Upper lobe of right lung (tissue), 1 donor: ENCODE measurements around the gene COL18A1. TPM values are rescaled to one million over a fixed set of nuclear protein-coding genes. Genes with fewer than 3 reads are reported as not detected.

ENCODE experiments used
- ATAC-seq: fragments of 200-7000 bp; cut with Tn5 transposase; one replicate; pipeline ENCODE4 v1.9.1; 2020; ENCODE audit warnings: mild to moderate bottlenecking, moderate library complexity
- DNase-seq: peaks from one replicate; pipeline ENCODE4 v3.0.0-alpha.2; 2020
- H3K27ac ChIP-seq: fragments of 200-600 bp; one replicate; pipeline ENCODE4 v1.8.0; 2022
- H3K27me3 ChIP-seq: fragments of 200-600 bp; one replicate; pipeline ENCODE4 v1.8.0; 2022; ENCODE audit warnings: mild to moderate bottlenecking
- H3K36me3 ChIP-seq: fragments of 200-600 bp; one replicate; pipeline ENCODE4 v1.8.0; 2022
- H3K4me1 ChIP-seq: fragments of 200-600 bp; one replicate; pipeline ENCODE4 v1.8.0; 2022
- H3K4me3 ChIP-seq: fragments of 200-600 bp; one replicate; pipeline ENCODE4 v1.8.0; 2022; ENCODE audit warnings: mild to moderate bottlenecking
- H3K9me3 ChIP-seq: fragments of 200-600 bp; one replicate; pipeline ENCODE4 v1.8.0; 2022
- CTCF ChIP-seq: fragments of 200-600 bp; IDR thresholded peaks from one replicate; pipeline ENCODE4 v1.8.0; 2022; ENCODE audit warnings: antibody characterized with exemption
- intact Hi-C: fragments of 100-400 bp; cut with DNase I; formaldehyde crosslinking; loops from one replicate; pipeline ENCODE4 v1.11.0; 2022
- total RNA-seq: library from RNA; stranded (reverse); fragmentation: NEBNext Ultra II Directional; extraction: Animal tissue kit (Norgen Biotek cat#: 25700); gene quantifications from one replicate; pipeline ENCODE4 v1.2.1, GENCODE V29; 2021
- donor health status: DM: no; HTN: yes; CAD: no; lungs with severe emphysema.

Gene COL18A1
- total RNA-seq, 1 donor from 2014 or later: 60.4 TPM

- DNase-seq (peak; percentile 5), ATAC-seq (no peak)
- Histone ChIP-seq H3K4me3 (no peak overlapping the region), H3K36me3 (peaks cover 6% of the 10 kb centered on the region), H3K9me3 (peaks cover 18% of the 10 kb centered on the region), H3K27me3 (no peaks in the 10 kb centered on the region), H3K27ac (no peak overlapping the region), H3K4me1 (no peaks in the 10 kb centered on the region)
- no peak for TF ChIP-seq CTCF
- intact Hi-C loops: no loop called here
These were observed 117.4 kb downstream of the COL18A1 start for GRCh38 chr21:45522381-45522780.

GRCh38 chr21:45522986-45523385 lies 118.0 kb downstream of the COL18A1 start:
- no peak for ATAC-seq
- H3K27ac ChIP-seq: no peak overlapping the region

GRCh38 chr21:45523411-45524101 lies 118.6 kb downstream of the COL18A1 start:
- Histone ChIP-seq H3K4me3 (no peak overlapping the region), H3K4me1 (no peaks in the 10 kb centered on the region), H3K27me3 (no peaks in the 10 kb centered on the region), H3K9me3 (peaks cover 18% of the 10 kb centered on the region), H3K27ac (no peak overlapping the region), H3K36me3 (peaks cover 6% of the 10 kb centered on the region)
- no peak for ATAC-seq
- intact Hi-C loops: no loop called here
- peak; percentile 60 for DNase-seq
- TF ChIP-seq CTCF: no peak

More at GRCh38 chr21:45522986-45523385, 118.0 kb downstream of the COL18A1 start:
- no peaks in the 10 kb centered on the region for H3K4me1 ChIP-seq
- H3K27me3 ChIP-seq: no peaks in the 10 kb centered on the region
- no peak for TF ChIP-seq CTCF
- no peak overlapping the region for H3K4me3 ChIP-seq
- H3K36me3 ChIP-seq: peaks cover 6% of the 10 kb centered on the region
- H3K9me3 ChIP-seq: peaks cover 18% of the 10 kb centered on the region
- intact Hi-C loops: no loop called here
- DNase-seq: peak; percentile 44

- Histone ChIP-seq H3K27ac (no peak overlapping the region), H3K4me3 (no peak overlapping the region), H3K4me1 (no peaks in the 10 kb centered on the region), H3K9me3 (peaks cover 11% of the 10 kb centered on the region), H3K36me3 (peaks cover 6% of the 10 kb centered on the region), H3K27me3 (no peaks in the 10 kb centered on the region)
- intact Hi-C loops: no loop called here
- no peak for TF ChIP-seq CTCF
- no peak for ATAC-seq
- DNase-seq: no peak
These were observed 119.8 kb downstream of the COL18A1 start for GRCh38 chr21:45524756-45525152.

GRCh38 chr21:45525153-45525909 lies 120.4 kb downstream of the COL18A1 start:
- DNase-seq (peak; percentile 70), ATAC-seq (peak; percentile 8)
- Histone ChIP-seq H3K27ac (no peak overlapping the region), H3K9me3 (peaks cover 11% of the 10 kb centered on the region), H3K4me1 (no peaks in the 10 kb centered on the region), H3K27me3 (no peaks in the 10 kb centered on the region), H3K4me3 (no peak overlapping the region), H3K36me3 (peaks cover 6% of the 10 kb centered on the region)
- no peak for TF ChIP-seq CTCF
- intact Hi-C loops: no loop called here
